ENCODE data around the gene CLK4.

DNA sequence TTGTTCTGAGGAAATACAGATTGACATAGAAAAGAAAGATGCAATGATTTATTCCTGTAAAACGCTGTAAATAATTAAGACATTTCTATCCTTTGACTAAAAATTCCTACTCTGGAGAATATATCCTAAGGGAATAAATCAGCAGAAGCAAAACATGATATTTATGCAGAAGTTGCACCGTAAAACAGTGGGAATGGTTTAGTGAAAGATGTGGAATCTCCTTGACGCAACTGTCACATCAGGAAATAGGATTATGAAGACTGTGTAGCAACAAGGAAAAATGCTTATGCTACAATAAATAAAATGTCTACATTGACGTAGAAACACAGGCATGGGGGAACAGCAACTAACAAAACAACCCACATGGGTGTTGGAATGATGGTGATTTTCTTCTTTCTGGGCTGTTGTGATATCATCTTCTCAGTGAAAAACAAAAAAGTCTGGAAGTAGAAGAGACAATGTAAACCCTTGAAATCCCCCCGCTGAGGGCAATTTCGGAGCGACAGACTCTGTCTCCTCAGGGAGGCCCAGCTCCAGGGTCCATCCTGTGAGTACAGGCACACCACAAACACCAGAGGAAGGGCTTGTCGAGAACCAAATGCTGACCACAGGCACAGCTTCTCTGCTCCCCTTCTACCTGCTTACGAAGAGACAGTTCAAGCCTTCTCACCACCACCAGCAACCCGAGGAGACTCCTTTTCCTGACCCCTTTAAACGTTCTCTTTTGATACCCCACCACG, 61.9 kb downstream of the CLK4 start:
- TF ChIP-seq POLR2AphosphoS5 (IDR thresholded peaks at IDR 0.05), result no peak
- TF ChIP-seq, protein P1, sequence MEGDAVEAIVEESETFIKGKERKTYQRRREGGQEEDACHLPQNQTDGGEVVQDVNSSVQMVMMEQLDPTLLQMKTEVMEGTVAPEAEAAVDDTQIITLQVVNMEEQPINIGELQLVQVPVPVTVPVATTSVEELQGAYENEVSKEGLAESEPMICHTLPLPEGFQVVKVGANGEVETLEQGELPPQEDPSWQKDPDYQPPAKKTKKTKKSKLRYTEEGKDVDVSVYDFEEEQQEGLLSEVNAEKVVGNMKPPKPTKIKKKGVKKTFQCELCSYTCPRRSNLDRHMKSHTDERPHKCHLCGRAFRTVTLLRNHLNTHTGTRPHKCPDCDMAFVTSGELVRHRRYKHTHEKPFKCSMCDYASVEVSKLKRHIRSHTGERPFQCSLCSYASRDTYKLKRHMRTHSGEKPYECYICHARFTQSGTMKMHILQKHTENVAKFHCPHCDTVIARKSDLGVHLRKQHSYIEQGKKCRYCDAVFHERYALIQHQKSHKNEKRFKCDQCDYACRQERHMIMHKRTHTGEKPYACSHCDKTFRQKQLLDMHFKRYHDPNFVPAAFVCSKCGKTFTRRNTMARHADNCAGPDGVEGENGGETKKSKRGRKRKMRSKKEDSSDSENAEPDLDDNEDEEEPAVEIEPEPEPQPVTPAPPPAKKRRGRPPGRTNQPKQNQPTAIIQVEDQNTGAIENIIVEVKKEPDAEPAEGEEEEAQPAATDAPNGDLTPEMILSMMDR (IDR thresholded peaks at IDR 0.05), result no peak
- TF ChIP-seq POLR2A (IDR thresholded peaks at IDR 0.05), result no peak
- TF ChIP-seq EP300 (IDR thresholded peaks at IDR 0.05), result no peak
